Neural progenitor cell (in vitro differentiated cells): ENCODE results near the gene HOXD13. TPM values are rescaled to one million over a fixed set of nuclear protein-coding genes. Genes with fewer than 3 reads are reported as not detected.

Experiments
- DNase-seq: peaks from one replicate; pipeline ENCODE4 v3.0.0-alpha.2; 2016; ENCODE audit warnings: low spot score
- H2AFZ ChIP-seq: fragments of 200-600 bp; sonication (generic); replicated peaks from 2 replicates; pipeline ENCODE4 v1.6.1; 2016; ENCODE audit warnings: antibody characterized with exemption
- H3F3A ChIP-seq: fragments of 200-600 bp; sonication (generic); 2 replicates; pipeline ENCODE4 v1.6.1; 2016; ENCODE audit warnings: antibody characterized with exemption, low read depth
- H3K27ac ChIP-seq: fragments of 200-600 bp; sonication (generic); 2 replicates; pipeline ENCODE4 v1.5.1; 2016; ENCODE audit warnings: mild to moderate bottlenecking
- H3K27me3 ChIP-seq: fragments of 200-600 bp; sonication (generic); 2 replicates; pipeline ENCODE4 v1.6.1; 2016; ENCODE audit warnings: mild to moderate bottlenecking, moderate library complexity
- H3K36me3 ChIP-seq: fragments of 200-600 bp; sonication (generic); 2 replicates; pipeline ENCODE4 v1.5.1; 2016
- H3K4me1 ChIP-seq: fragments of 200-600 bp; sonication (generic); 2 replicates; pipeline ENCODE4 v1.6.1; 2016; ENCODE audit warnings: mixed run types
- H3K4me2 ChIP-seq: fragments of 200-600 bp; sonication (generic); 2 replicates; pipeline ENCODE4 v1.6.1; 2016
- H3K4me3 ChIP-seq: fragments of 200-600 bp; sonication (generic); 2 replicates; pipeline ENCODE4 v1.5.1; 2016
- H3K79me2 ChIP-seq: fragments of 200-600 bp; sonication (generic); 2 replicates; pipeline ENCODE4 v1.6.1; 2016; ENCODE audit warnings: low read depth
- H3K9ac ChIP-seq: fragments of 200-600 bp; sonication (generic); 2 replicates; pipeline ENCODE4 v1.6.1; 2016
- H3K9me3 ChIP-seq: fragments of 200-600 bp; sonication (generic); 2 replicates; pipeline ENCODE4 v1.5.1; 2016; ENCODE audit warnings: low read depth
- H4K20me1 ChIP-seq: fragments of 200-600 bp; sonication (generic); 2 replicates; pipeline ENCODE4 v1.6.1; 2016; ENCODE audit warnings: low read depth
- H3K27ac Mint-ChIP-seq: 3 replicates; pipeline ENCODE4 v1.8.0; 2021; ENCODE audit warnings: mixed read lengths
- H3K27me3 Mint-ChIP-seq: 2 replicates; pipeline ENCODE4 v1.8.0; 2022; ENCODE audit warnings: low read depth, mild to moderate bottlenecking, inconsistent platforms, moderate library complexity, mixed read lengths; ENCODE audit not compliant: insufficient read depth
- H3K36me3 Mint-ChIP-seq: 3 replicates; pipeline ENCODE4 v1.8.0; 2021; ENCODE audit warnings: mixed read lengths
- H3K4me1 Mint-ChIP-seq: 3 replicates; pipeline ENCODE4 v1.8.0; 2021; ENCODE audit warnings: mixed read lengths
- H3K4me3 Mint-ChIP-seq: 3 replicates; pipeline ENCODE4 v1.8.0; 2021; ENCODE audit warnings: mild to moderate bottlenecking, moderate library complexity, mixed read lengths
- H3K9me3 Mint-ChIP-seq: 3 replicates; pipeline ENCODE4 v1.8.0; 2020; ENCODE audit warnings: mixed read lengths
- CTCF ChIP-seq: fragments of 200-600 bp; sonication (generic); IDR thresholded peaks from 2 replicates; pipeline ENCODE4 v1.5.1; 2017; ENCODE audit warnings: antibody characterized with exemption, mild to moderate bottlenecking
- EZH2 ChIP-seq: fragments of 200-600 bp; sonication (generic); IDR thresholded peaks from 2 replicates; pipeline ENCODE4 v1.6.1; 2017; ENCODE audit warnings: antibody characterized with exemption, mild to moderate bottlenecking, moderate library complexity
- EZH2phosphoT487 ChIP-seq: fragments of 200-600 bp; sonication (generic); IDR thresholded peaks from 2 replicates; pipeline ENCODE4 v1.6.1; 2017; ENCODE audit warnings: antibody characterized with exemption
- total RNA-seq: library from RNA; depleted of rRNA; stranded (reverse); fragments of >200 nt; gene quantifications from 2 replicates; pipeline ENCODE4 v1.2.3, GENCODE V29; 2015; ENCODE audit warnings: low replicate concordance

Gene HOXD13
- total RNA-seq, 1 donor from 2014 or later = not detected

- no peak overlapping the region for H2AFZ ChIP-seq
- Mint-ChIP-seq H3K27me3 (peaks cover 90% of the 10 kb centered on the region), H3K9me3 (peaks cover 11% of the 10 kb centered on the region), H3K36me3 (no peaks in the 10 kb centered on the region), H3K27ac (no peak overlapping the region), H3K4me3 (peak overlapping the region; percentile 79), H3K4me1 (peaks cover 17% of the 10 kb centered on the region)
- TF ChIP-seq EZH2 = peak; percentile 9
- no peak for TF ChIP-seq CTCF
- TF ChIP-seq EZH2phosphoT487 = peak; percentile 33
- H3K36me3 ChIP-seq = no peaks in the 10 kb centered on the region
- H3K27me3 ChIP-seq = peaks cover 100% of the 10 kb centered on the region
- no peak overlapping the region for H3K9ac ChIP-seq
- H3K9me3 ChIP-seq = no peaks in the 10 kb centered on the region
- H3K79me2 ChIP-seq = no peaks in the 10 kb centered on the region
- DNase-seq = peak; percentile 68
- peak overlapping the region; percentile 69 for H3K4me2 ChIP-seq
- no peak overlapping the region for H3K4me3 ChIP-seq
- no peak overlapping the region for H3K27ac ChIP-seq
- peaks cover 90% of the 10 kb centered on the region for H4K20me1 ChIP-seq
- peaks cover 3% of the 10 kb centered on the region for H3K4me1 ChIP-seq
- peaks cover 3% of the 10 kb centered on the region for H3F3A ChIP-seq
Measured at GRCh38 chr2:176128172-176128981, 35.9 kb downstream of the HOXD13 start.

GRCh38 chr2:176128982-176129796 is 36.7 kb downstream of the HOXD13 start, which contains the start of gene HOXD8:
HOXD8 (plus strand) TSS chr2:176129705; CDS start chr2:176130367, 662 bp downstream.
- peak; percentile 88 for DNase-seq
- no peak within 1 kb of the TSS for H3K27ac Mint-ChIP-seq

GRCh38 chr2:176129813-176130146 is 37.3 kb downstream of the HOXD13 start:
- no peaks in the 10 kb centered on the region for H3K36me3 Mint-ChIP-seq
- H3K27ac Mint-ChIP-seq = no peak overlapping the region
- no peaks in the 10 kb centered on the region for H3K36me3 ChIP-seq
- H3K27me3 ChIP-seq = peaks cover 100% of the 10 kb centered on the region
- H2AFZ ChIP-seq = no peak overlapping the region
- H3K4me1 Mint-ChIP-seq = peaks cover 12% of the 10 kb centered on the region
- H4K20me1 ChIP-seq = peaks cover 90% of the 10 kb centered on the region
- peaks cover 3% of the 10 kb centered on the region for H3K4me1 ChIP-seq
- H3K27ac ChIP-seq = no peak overlapping the region
- H3K4me3 ChIP-seq = peak overlapping the region; percentile 39
- peaks cover 3% of the 10 kb centered on the region for H3F3A ChIP-seq
- peak overlapping the region; percentile 76 for H3K4me3 Mint-ChIP-seq
- no peaks in the 10 kb centered on the region for H3K79me2 ChIP-seq
- DNase-seq = no peak
- H3K9ac ChIP-seq = no peak overlapping the region
- peaks cover 8% of the 10 kb centered on the region for H3K9me3 Mint-ChIP-seq
- H3K9me3 ChIP-seq = no peaks in the 10 kb centered on the region
- peaks cover 90% of the 10 kb centered on the region for H3K27me3 Mint-ChIP-seq
- no peak for TF ChIP-seq CTCF
- TF ChIP-seq EZH2 = peak; percentile 17
- H3K4me2 ChIP-seq = peak overlapping the region; percentile 69

More at GRCh38 chr2:176128982-176129796, 36.7 kb downstream of the HOXD13 start, which contains the start of gene HOXD8:
- TF ChIP-seq EZH2phosphoT487 (peak; percentile 92), EZH2 (peak; percentile 95), CTCF (no peak)
- Histone ChIP-seq H3K79me2 (no peaks in the 10 kb centered on the region), H3K4me3 (peak within 1 kb of the TSS; percentile 39), H3K4me1 (peaks cover 3% of the 10 kb centered on the region), H3K9me3 (no peaks in the 10 kb centered on the region), H4K20me1 (peaks cover 90% of the 10 kb centered on the region), H3K27me3 (peaks cover 100% of the 10 kb centered on the region), H3K27ac (no peak within 1 kb of the TSS), H3F3A (peaks cover 3% of the 10 kb centered on the region), H2AFZ (no peak within 1 kb of the TSS), H3K36me3 (no peaks in the 10 kb centered on the region), H3K4me2 (peak within 1 kb of the TSS; percentile 69), H3K9ac (no peak within 1 kb of the TSS)
- Mint-ChIP-seq H3K27me3 (peaks cover 90% of the 10 kb centered on the region), H3K9me3 (peaks cover 8% of the 10 kb centered on the region), H3K36me3 (no peaks in the 10 kb centered on the region), H3K4me1 (peaks cover 12% of the 10 kb centered on the region), H3K4me3 (peak within 1 kb of the TSS; percentile 79)
